Cardiac fibroblast (primary cell): ENCODE results near the gene SH2D7.

Experiments used
- DNase-seq, 2 donors: peaks; one replicate each; pipeline versions ENCODE4 v3.0.0 to v3.0.0-alpha.2; 2010; ENCODE audit warnings: low read depth in 2 of 2
- H3K4me3 ChIP-seq, 2 donors: replicated peaks in 1 of 2; 1 replicate in 1 of 2; 2 replicates in 1 of 2; pipeline ENCODE4 v1.5.1; 2011; ENCODE audit warnings: low read depth in 2 of 2, low read length in 2 of 2, mild to moderate bottlenecking in 2 of 2, moderate library complexity in 1 of 2
- CTCF ChIP-seq: IDR thresholded peaks from one replicate; pipeline ENCODE4 v1.5.1; 2011; ENCODE audit warnings: low read depth, mild to moderate bottlenecking, low read length, inconsistent platforms

SH2D7 gene

GRCh38 chr15:78077871-78078210 lies 14.5 kb upstream of the SH2D7 start:
- TF ChIP-seq CTCF, result no peak
- H3K4me3 ChIP-seq, result peak overlapping the region; percentile 42 to 87
- DNase-seq, result no peak

- no peak for TF ChIP-seq CTCF
- no peak overlapping the region for H3K4me3 ChIP-seq
- no peak for DNase-seq
Observed at GRCh38 chr15:78079298-78080087, 12.9 kb upstream of the SH2D7 start.

GRCh38 chr15:78080088-78080460 lies 12.3 kb upstream of the SH2D7 start:
- no peak for DNase-seq
- no peak for TF ChIP-seq CTCF
- no peak overlapping the region for H3K4me3 ChIP-seq

- TF ChIP-seq CTCF, result no peak
- no peak overlapping the region for H3K4me3 ChIP-seq
- peak in 1 of 2 donors; percentile 60 for DNase-seq
Observed at GRCh38 chr15:78082106-78082742, 10.1 kb upstream of the SH2D7 start.

GRCh38 chr15:78082743-78083110 lies 9.6 kb upstream of the SH2D7 start:
- DNase-seq, result no peak
- TF ChIP-seq CTCF, result no peak
- no peak overlapping the region for H3K4me3 ChIP-seq

GRCh38 chr15:78083186-78083585 lies 9.2 kb upstream of the SH2D7 start:
- no peak for TF ChIP-seq CTCF
- H3K4me3 ChIP-seq, result no peak overlapping the region
- no peak for DNase-seq
